GM19099 (cell line): ENCODE results near the gene ALDH1A2.

ENCODE experiments used
- POLR2A ChIP-seq: IDR thresholded peaks from 3 replicates; pipeline ENCODE4 v1.6.1; 2011; ENCODE audit warnings: low read depth; ENCODE audit not compliant: insufficient read length; ENCODE audit errors: extremely low read depth

ALDH1A2 gene

GRCh38 chr15:58065445-58066041 is at the start of gene ALDH1A2:
Gene ALDH1A2, minus strand, starts transcription at chr15:58065711. Its CDS starts 61 bp downstream, at chr15:58065650.
- no peak for TF ChIP-seq POLR2A

DNA sequence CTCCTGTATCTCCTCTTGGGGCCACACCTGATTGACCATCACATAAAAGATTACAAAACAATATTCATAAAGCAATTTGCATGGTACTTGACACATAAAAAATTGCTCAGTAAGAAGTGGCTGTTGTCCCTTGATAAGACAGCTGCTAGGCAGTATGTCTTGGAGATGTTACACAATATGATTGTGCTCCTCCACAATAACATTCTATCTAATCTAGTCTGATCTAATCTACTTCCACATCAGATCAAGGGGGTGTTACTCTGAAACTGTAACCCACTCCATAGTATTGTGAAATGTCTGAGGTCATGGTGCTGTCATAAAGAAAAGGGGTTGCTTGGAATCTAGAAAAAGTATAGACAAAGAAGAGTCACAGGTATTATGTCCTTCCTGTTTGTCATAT is 49.3 kb upstream of the ALDH1A2 start:
- no peak for TF ChIP-seq POLR2A

DNA sequence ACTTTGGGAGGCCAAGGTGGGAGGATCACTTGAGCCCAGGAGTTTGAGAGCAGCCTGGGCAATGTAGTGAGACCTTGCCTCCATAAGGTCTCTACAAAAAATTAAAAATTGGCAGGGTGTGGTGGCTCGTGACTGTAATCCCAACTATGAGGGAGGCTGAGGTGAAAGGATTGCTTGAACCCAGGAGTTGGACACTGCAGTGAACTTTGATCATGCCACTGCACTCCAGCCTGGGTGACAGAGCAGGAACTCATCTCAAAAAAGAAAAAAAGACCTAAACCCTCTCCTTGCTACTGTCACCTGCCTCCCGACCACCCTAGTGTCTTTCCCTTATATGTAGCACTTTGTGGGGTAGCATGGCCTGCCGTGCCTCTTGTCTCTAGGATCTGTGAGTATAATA is 48.9 kb upstream of the ALDH1A2 start:
- no peak for TF ChIP-seq POLR2A

DNA sequence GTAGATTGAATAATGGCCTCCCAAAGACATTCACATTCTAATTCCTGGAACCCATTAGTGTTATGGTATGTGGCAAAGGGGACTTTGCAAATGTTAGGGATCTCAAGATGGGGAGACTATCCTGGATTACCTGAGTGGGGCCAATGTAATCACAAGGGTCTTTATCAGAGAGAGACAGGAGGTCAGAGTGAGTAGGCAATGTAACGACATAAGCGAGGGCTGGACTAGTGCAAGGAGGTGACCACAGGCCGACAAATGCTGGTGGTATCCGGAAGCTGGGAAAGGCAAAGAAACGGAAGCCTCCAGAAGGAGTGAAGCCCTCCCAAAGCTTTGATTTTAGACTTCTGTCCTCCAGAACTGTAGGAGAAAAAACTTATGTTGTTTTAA is 46.2 kb upstream of the ALDH1A2 start:
- TF ChIP-seq POLR2A: no peak

GRCh38 chr15:58110999-58111717 is 45.6 kb upstream of the ALDH1A2 start:
- TF ChIP-seq POLR2A: no peak

- TF ChIP-seq POLR2A: no peak
Measured at GRCh38 chr15:58109419-58109818, 43.9 kb upstream of the ALDH1A2 start.

- TF ChIP-seq POLR2A: no peak
Measured at GRCh38 chr15:58108117-58108516, 42.6 kb upstream of the ALDH1A2 start.

DNA sequence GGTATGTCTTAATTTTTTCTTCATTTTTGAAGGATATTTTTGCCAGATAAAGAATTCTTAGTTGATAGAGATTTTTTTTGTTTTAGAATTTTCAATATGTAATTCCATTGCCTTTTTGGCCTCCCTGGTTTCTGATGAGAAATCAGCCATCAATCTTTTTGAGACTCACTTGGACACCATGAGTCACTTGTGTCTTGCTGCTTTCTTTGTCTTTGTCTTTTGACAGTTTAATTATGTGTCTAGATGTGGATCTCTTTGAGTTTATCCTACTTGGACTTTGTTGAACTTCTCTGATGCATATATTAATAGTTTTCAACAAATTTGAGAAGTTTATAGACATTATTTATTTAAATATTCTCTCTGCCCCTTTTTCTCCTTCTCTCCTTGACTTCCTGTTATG is 38.0 kb upstream of the ALDH1A2 start:
- TF ChIP-seq POLR2A: no peak

DNA sequence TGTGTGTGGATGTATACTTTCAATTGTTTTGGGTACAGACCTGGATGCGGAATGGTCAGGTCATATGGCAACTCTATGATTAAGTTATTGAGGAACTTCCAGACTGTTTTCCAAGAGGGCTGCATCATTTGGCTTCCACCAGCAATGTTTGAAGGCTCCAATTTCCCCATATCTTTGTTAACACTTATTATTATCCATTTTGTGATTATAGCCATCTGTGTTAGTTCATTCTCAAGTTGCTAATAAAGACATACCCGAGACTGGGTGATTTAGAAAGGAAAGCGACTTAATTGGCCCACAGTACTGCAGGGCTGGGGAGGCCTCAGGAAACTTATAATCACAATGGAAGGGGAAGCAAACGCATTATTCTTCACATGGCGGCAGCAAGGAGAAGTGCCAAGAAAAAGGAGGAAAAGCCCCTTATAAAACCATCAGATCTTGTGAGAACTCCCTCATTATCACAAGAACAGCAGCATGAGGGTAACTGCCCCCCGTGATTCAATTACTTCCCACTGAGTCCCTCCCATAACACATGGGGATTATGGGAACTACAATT is 31.1 kb upstream of the ALDH1A2 start:
- no peak for TF ChIP-seq POLR2A

GRCh38 chr15:58095415-58095814 is 29.9 kb upstream of the ALDH1A2 start:
- TF ChIP-seq POLR2A: no peak

DNA sequence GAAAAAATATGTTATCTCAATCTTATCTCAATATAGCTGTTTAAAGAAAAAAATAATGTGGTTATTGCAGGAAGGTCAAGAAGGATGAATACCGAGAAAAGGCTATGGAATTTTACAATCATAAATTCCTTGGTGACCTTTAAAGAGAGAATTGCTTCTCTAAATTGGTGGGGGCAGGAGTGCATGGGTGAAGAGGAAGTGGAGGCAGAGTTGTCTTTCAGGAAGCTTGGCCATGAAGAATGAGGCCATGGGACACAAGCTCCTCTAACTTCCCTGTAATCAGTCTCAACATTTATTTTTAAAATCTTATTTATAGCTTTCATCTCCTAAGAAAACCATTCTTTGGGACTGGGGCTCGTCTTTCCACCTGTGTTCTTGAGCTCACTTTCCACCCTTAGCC is 22.4 kb upstream of the ALDH1A2 start:
- TF ChIP-seq POLR2A: no peak

DNA sequence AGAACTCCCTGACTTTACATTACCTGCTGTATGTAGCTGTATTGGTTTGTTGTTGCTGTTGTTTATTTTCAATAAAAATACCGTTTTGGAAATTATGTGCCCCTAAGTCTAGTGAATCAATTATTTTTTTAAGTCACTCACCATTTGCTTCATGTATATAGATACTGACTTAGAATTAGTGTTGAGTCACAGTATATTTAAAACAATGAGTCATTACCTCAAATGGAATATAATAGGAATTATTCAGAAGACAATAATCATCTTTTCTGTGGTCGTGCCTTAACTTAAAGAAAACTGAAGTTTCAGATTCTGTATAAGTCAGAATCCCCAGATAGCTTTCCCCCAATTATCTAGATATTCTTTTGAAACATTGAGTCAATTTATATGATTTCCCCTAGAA is 21.0 kb upstream of the ALDH1A2 start:
- TF ChIP-seq POLR2A: no peak

DNA sequence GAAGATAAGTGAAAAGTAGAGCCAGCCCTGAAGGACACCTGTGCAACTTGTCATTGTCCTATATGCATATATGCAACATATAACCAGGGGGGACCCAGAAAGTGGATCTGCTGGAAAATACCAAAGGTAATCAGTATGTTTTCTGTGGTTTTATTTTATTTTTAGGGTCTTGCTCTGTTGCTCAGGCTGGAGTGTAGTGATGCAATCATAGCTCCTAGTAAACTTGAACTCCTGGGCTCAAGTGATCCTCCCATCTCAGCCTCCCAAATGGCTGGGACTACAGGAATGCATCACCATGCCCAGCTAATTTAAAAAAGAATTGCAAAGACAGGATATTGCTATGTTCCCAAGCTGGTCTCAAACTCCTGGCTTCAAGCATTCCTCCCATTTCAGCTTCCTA is 18.0 kb upstream of the ALDH1A2 start:
- TF ChIP-seq POLR2A: no peak

DNA sequence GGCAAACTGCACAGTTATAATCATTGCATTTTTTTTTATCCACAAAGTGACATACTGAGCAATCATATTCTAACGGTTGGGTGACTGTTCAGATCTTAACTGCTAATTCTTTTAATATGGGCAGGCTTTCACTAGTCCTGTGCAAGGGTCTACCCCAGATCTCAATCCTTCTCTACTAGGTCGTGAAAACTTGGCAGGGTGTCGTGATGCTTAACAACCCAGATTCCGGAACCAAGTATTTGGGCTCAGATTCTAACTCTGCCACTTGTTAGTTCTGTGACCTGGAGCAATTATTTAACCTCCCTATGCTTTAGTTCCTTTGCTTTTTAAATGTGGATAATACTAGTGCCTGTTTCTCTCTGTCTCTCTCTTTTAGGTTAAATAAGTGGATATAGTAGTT is 16.4 kb upstream of the ALDH1A2 start:
- no peak for TF ChIP-seq POLR2A

DNA sequence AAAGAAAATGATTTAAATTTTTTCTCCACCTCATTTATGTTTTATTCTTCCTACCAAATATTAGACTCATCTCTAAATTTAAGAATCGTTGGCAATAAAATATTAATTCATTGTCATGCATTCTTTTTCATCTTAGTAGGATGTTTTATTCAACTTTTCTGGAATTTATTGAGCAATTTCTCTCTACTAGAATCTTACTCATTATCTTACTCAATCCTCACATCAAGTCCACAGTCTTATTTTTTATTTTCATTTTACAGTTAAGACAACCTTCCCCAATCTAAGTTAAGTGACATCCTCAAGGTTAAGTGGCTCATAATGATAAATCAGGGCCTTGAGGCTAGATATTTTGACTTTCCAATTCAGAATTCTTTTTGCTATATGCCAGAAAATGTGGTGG is 15.9 kb upstream of the ALDH1A2 start:
- TF ChIP-seq POLR2A: no peak

DNA sequence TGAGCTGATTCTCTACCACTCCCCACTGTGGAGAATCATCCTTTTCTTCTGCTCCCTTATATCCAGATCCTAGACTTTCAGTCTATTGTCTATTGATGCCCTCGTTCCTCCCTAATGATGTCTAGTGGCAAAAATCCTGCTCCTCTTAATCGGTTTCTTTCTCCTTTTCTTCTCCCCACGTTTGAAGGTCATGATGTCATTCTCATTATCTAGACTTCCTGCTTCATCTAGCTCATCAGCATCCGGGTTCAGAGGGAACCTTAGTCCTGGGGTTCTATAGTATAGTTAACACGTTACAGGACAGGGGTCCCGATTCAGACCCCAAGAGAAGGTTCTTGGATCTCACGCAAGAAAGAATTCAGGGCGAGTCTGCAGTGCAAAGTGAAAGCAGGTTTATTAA is 14.9 kb upstream of the ALDH1A2 start:
- no peak for TF ChIP-seq POLR2A

DNA sequence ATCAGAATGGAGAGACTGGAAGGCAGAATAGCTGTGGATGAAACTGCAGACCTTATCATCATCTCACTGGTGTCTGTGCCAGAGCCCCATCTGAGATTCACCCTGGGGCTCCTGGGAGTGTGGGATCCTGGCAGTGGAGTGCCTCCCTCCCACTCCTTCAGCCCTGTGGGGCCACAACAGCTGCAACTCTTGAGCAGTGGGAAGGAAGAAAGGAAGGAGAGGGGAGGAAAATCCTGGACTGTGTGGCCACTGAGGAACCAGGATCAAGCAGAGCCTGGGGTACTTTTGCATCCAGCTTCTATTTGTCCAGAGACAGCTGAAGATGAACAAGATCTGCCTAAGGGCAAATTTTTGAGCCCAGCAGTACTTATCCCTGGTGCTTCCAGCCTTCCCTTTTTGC is 13.1 kb upstream of the ALDH1A2 start:
- no peak for TF ChIP-seq POLR2A

- no peak for TF ChIP-seq POLR2A
Measured at GRCh38 chr15:58077427-58077826, 11.9 kb upstream of the ALDH1A2 start.
